GM21717 (cell line): ENCODE results near the gene HTR3E.
"Not testable (repeated sequence)": the region's sequence is repeated elsewhere in the genome, so short reads cannot be mapped to it uniquely, and the experiment has no call there.

Source experiments
- ATAC-seq: cut with Tn5 transposase; IDR thresholded peaks from one replicate; pipeline ENCODE4 v1.9.1; 2021; ENCODE audit warnings: mild to moderate bottlenecking, moderate library complexity; ENCODE audit not compliant: unreplicated experiment

Gene HTR3E, protein sequence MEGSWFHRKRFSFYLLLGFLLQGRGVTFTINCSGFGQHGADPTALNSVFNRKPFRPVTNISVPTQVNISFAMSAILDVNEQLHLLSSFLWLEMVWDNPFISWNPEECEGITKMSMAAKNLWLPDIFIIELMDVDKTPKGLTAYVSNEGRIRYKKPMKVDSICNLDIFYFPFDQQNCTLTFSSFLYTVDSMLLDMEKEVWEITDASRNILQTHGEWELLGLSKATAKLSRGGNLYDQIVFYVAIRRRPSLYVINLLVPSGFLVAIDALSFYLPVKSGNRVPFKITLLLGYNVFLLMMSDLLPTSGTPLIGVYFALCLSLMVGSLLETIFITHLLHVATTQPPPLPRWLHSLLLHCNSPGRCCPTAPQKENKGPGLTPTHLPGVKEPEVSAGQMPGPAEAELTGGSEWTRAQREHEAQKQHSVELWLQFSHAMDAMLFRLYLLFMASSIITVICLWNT

DNA sequence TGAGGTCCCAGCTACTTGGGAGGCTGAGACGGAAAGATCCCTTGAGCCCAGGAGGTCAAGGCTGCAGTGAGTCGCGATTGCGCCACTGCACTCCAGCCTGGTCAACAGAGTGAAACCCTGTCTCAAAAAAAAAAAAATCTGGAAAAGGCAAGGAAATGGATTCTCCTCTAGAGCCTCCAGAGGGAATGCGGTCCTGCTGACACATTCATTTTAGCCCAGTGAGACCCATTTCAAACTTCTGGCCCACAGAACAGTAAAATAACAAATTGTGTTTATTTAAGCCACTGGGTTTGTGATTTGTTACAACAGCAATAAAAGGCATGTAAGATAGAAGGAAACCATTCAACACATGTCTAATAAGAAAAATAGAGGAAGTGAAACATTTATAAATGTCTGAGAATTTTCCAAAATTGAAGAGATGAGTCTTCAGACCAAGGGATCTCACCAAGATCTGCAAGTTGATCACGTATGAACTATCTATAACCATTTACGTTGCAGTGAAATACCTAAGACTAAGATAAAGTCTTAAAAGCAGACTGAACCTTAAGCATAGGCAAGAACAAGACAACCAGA is at the start of gene HTR3E:
TSS of gene HTR3E (plus strand) at position 254 of the 573 bp plus-strand sequence. CDS start 466 bp downstream, outside the sequence.
- no peak for ATAC-seq

DNA sequence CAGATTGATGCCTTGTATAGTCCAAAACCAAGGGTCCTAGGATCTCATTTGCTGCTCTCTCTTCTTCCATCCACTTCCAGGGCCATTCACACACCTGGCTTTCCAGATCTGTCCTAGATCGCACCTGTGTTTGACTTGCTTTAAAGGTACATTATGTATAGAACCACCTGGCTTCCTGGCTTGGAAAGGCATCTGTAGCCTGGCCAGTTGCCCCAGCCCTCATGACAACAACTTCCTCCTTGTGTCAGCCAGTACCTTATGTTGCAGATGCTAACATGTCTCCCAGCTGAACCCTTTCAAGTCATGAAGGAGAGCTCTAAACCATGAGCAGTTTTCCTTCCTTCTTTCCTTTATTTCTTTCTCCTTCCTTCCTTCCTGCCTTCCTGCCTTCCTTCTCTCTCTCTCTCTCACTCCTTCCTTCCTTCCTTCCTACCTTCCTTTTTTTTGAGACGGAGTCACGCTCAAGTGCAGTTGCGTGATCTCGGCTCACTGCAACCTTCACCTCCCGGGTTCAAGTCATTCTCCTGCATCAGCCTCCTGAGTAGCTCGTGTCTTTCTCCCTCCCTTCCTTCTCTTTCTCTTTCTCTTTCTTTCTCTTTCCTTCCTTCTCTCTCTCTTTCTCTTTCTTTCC is 46.5 kb upstream of the HTR3E start:
- no peak for ATAC-seq

DNA sequence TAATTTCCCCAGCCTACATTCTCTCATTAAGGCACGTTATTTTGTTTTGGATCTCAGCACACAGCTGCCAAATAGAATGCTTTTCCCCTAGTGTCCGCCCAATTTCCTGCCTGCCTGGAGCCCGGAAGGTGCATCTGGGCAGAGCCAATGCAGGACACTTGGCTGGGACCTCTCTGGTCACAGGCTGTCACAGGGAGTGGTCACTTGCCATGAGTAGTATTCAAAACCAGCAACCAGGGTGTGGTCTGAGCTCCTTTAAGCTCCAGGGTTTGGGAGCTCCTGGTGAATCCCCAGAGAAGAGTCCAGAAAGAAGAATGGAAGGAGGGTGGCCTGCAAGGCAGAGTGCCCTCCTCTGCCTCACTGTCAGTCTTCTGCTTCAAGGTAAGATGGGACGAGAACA is 44.1 kb upstream of the HTR3E start, which contains the start of gene HTR3C:
TSS of gene HTR3C (plus strand) at position 281 of the 400 bp plus-strand sequence. CDS start at position 315, 34 bp downstream.
- no peak for ATAC-seq

DNA sequence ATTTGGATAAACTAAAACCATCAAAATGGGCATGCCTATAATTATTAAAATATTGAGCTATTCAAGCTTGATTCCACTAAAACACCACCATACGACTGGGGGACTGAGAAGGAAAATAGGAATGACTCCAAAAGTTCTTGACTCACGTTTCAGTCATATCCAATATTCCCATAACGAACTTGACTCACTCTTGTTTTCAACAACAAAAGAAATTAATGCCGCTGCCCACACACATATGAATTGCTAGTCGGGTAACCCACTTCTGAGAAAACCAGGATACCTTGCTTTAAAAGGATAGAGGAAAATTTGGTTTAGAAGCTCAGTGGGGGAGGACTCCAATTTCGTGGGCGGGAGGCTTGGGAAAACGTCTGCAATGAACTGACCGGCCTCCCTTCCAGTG is 38.8 kb upstream of the HTR3E start:
- no peak for ATAC-seq

DNA sequence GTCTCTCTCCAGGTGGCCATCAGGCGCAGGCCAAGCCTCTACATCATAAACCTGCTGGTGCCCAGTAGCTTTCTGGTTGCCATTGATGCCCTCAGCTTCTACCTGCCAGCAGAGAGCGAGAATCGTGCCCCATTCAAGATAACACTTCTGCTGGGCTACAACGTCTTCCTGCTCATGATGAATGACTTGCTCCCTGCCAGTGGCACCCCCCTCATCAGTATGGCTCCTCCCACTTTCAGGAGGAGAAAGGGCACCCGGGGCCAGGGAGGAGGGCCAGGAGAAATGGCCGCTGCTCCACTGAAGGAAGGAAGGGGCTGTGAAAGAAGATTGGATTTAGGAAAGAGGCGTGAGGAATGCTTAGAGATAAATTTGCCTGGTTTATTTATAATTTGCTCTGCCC is 37.4 kb upstream of the HTR3E start:
- no peak for ATAC-seq

DNA sequence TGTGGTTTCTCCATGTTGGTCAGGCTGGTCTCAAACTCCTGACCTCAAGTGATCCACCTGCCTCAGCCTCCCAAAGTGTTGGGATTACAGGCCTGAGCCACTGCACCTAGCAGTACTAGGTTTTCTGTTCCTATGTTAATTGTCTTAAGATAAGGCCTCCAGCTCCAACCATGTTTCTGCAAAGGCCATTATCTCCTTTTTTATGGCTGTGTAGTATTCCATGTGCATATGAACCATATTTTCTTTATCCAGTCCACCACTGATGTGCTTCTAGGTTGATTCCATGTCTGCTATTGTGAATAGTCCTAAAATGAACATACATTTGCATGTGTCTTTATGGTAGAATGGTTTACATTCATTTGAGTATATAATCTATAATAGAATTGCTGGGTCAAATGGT is 34.2 kb upstream of the HTR3E start:
- no peak for ATAC-seq

DNA sequence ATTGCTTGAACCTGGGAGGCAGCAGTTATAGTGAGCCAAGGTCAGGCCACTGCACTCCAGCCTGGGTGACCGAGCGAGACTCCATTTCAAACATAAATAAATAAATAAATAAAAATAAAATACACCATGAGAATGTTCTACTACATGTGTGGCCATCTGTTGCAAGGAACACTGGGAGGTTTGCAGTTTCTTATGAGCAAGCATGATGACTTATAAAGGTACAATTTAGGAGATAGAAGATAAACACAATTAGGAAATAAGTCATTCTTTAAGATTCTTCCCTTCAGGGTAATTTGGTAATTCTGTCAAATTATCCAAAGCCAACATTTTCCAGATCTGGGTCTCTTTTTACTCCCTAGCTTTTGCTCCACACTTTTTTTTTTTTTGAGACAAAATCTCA is 30.7 kb upstream of the HTR3E start:
- no peak for ATAC-seq

DNA sequence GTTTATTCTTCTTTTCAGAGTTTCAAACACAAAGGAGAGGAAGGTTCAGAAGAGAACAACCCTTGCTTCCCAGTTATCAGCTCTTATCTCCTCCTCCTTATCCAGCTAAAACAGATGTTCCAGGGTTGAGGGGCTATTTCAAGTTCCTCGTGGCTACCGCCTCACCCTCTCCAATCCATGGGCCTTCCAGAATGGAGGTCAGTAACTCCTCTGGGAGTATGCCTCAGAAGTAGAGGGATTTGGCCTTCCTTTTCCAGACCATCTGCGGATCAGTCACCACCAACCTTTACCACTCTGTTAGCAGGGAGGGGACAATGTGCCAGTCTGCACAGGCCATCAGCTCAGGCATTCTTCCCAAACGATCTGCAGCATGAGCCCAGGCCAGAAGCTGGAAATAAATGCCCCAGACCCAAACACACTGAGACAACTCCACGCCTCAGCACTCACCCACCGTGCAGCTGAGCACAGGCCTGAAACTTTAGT is 29.2 kb upstream of the HTR3E start:
- no peak for ATAC-seq

DNA sequence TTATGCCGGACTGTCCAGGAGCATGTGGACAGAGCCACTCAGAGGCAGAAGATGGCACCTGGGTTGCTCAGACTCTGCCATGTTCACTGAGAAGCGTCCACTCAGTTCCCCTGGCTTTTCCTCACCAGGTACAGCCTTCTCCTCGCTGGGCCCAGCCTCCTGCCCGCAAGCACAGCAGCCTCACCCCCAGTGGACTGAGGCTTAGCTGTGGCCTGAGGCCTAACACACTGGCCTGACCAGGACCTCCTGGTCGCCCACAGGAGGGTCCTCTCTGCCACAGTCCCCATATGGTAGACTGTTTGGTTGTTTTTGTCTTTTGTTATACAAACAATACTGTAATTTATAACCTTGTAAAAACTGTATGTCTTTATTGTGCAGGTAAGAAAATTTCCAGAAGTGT is 28.5 kb upstream of the HTR3E start:
- ATAC-seq = no peak

DNA sequence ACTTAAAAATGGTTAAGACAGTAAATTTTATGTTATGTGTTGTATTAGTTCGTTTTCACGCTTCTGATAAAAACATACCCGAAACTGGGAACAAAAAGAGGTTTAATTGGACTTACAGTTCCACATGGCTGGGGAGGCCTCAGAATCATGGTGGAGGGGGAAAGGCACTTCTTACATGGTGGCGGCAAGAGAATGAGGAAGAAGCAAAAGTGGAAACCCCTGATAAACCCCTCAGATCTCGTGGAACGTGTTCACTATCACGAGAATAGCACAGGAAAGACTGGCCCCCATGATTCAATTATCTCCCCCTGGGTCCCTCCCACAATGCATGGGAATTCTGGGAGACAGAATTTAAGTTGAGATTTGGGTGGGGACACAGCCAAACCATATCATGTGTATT is 25.7 kb upstream of the HTR3E start:
- not testable (repeated sequence) for ATAC-seq

DNA sequence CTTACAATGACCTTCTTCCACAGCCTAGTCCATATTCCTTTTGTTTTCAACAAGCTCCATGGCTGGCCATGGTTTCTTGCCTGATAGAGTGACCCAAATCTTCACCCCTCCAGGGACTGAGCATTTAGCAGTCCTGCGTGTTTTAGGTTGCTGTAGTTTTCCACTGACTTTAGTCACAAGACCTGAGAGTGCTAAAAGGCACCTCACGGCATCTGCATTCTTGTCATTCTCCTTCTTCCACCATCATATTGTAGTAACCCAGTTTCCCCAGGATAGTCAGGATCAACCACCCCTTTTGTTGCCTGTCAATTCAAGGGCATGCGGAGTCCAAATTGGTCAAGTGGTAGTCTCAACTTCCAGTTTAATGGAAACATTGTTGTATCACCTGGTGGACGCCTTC is 23.2 kb upstream of the HTR3E start:
- no peak for ATAC-seq

DNA sequence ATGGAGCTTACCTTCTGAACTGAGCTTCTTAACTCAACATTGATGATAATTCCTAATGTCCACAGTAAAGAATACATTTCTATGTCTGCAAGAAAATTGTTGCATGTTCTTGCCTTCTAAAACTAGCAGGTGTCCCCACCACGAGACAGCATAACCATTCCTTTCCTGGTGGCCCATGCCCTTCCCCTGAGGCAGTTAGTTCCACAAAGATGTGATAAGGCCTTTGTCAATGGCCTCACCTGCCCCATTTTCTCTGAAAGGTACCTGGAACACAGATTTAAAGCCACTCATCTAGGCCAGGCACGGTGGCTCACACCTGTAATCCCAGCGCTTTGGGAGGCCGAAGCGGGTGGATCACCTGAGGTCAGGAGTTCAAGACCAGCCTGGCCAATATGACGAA is 21.0 kb upstream of the HTR3E start:
- no peak for ATAC-seq

DNA sequence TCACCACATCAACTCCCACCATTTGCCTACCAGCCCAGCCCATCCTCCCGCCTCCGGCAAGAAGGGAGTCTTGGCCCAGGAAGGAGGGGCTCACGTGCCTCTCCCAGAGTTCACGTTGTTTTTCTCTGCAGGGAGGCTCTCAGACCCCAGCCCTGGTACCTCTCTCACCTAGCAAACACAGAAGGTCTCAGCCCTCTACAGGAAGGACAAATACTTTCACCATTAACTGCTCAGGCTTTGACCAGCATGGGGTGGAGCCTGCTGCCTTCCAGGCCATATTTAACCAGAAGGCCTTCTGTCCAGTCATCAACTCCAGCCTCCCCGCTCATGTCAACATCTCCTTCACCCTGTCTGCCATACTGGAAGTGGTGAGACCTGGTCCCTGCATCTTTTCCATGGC is 19.0 kb upstream of the HTR3E start:
- ATAC-seq = no peak

DNA sequence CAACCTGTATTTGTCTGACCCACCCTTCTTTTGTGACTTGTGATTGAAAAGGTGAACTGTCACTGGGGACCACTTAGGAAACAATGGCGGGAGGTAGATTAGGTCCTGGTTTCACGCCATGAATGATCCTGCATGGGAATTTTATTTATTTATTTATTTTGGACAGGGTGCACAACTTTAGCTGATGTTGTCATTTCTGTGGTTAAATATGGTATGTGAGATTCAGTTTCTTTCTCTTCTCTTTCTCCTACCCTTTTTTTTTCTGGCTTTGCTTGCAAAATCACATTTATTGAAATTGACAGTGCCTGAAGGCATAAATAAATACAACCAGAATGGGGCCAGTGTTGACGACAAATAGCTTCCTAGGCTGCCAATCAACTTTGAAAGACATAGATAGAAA is 18.0 kb upstream of the HTR3E start:
- no peak for ATAC-seq

DNA sequence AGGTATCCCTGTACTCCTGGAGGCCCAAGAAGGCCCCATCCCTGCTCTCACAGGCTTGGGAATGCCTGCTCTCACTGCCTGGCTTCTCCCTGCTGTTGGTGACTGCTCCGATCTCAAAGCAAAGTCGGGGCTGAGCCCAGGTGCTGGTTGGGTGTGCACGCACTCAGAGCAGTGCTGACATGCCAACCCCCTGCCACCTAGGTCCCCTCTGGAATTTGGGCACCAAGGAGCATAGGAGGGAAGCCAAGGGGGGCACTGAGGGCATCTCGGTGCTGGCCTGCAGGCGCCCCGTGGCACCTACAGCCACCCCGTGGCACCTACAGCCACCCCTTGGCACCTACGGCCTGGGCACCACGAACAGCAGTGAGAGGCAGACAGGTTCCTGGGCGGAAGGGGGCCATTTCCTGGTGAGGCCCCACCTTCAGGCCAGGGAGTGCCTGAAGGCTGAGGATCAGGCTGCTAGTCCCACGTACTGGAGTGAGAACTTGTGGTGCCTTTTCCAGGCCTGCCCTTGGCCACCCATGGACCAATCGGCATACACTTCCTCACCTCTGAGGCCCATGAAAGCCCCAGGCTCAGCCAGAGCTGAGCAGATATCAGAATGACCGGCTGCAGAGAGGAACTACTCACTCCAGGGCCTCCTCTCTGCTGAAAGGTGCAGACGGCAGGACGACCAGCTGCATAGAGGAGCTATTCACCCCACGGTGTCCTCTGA is 15.6 kb upstream of the HTR3E start:
- ATAC-seq = no peak

DNA sequence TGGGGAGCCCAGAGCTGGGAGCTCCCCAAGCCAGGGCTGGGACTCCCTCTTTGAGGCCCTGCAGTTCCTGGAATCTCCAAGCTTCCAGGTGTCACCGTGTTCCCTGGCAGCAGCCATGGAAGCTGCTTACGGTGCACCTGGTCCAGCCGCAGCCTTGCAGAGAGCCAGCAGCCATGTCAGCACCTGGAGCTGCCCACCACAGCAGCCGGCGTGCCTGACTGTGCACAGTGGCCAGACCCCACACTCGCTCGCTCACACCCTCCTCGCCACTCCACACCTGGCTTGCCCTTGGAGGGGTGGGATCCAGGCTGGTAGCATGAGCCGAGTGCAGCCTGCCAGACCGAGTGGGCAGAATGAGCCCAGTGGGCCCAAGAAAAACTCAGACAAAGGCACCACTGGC is 14.8 kb upstream of the HTR3E start:
- ATAC-seq = no peak

DNA sequence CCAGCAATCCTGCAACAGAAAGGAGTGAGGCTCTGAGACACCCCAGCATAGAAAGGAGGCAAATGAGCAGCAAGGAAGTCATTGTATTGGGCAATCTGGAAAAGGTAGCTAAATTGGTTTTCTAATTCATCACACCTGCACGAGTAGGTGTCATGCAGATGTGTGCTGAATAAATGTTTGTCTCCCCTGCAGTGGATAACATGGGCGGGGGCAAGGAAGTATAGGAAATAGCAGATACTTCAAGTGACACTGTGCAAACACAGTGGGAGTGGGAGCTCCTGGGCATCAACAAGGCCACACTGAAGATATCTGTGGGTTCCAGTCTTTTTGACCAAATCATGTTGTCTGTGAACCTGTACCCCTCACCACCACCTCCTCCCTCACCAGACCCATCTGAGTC is 14.4 kb upstream of the HTR3E start:
- no peak for ATAC-seq

DNA sequence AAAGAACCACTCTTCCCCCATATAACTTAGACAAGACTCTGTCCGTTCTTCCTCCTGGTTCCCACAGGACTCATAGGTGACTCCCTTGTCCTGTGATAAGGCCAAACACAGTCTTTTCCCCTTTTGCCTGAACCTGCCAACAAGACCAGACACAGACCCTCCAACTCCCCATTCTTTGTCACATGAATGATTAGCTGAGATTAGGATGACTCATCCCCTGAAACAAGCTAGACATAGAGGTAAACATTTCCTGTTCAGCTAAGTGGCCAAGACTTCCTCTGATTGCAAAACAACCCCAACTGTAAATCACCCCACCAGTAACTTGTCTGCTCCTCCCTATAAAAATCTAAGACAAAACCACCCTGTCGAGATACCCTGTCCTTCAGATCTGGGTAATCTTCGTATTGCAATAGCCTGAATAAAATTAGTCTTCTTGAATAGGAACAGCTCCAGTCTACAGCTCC is 11.4 kb upstream of the HTR3E start:
- no peak for ATAC-seq

DNA sequence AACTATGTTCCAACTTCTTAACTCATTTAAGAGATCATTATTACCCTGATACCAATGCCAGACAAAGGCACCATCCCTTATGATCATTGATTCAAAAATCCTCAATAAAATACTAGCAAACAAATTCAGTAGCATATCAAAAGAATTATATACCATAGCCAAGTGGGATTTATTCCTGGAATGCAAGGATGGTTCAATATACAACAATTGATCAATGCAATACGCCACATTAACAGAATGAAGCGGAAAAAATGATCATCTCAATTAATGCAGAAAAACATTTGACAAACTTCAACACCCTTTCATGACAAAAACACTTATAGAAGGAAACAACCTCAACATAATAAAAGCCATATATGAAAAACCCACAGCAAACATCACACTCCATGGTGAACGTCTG is 4.7 kb upstream of the HTR3E start:
- ATAC-seq = no peak

DNA sequence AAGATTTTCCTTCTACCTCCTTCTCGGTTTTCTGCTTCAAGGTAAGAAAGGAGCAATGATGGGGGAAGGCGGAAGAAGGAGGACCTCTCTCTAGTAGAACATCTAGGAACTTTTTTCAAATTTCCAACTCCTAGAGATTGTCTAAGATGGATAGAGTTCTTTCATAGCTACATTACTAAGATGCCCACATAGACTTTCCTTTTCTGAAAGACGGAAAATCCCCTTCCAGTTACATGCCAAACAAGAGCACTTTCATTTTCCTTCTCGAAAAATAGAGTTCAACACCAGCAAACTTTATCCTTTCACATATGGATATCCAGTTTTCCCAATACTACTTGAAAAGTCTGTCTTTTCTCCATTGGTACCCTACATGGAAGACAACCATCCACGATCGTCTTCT is 692 bp downstream of the HTR3E start:
- ATAC-seq = no peak
